Epithelial cell of proximal tubule (primary cell): ENCODE measurements around the gene ARL6IP5. TPM values are rescaled to one million over a fixed set of nuclear protein-coding genes. Genes with fewer than 3 reads are reported as not detected.

Source experiments
- DNase-seq: peaks from one replicate; pipeline ENCODE4 v3.0.0-alpha.2; 2011; ENCODE audit warnings: low read depth
- H3K4me3 ChIP-seq: 2 replicates; pipeline ENCODE4 v1.5.1; 2011; ENCODE audit warnings: low read depth, mild to moderate bottlenecking, low read length
- total RNA-seq: library from RNA; depleted of rRNA; stranded (reverse); fragments of >200 nt; gene quantifications from 2 replicates; pipeline ENCODE4 v1.2.3, GENCODE V29; 2015
- TF ChIP-seq, protein P1 (sequence below): conservative IDR thresholded peaks from 2 replicates; pipeline ENCODE4 v1.5.1; 2012; ENCODE audit warnings: low read depth, mild to moderate bottlenecking, low read length

ARL6IP5 gene
- total RNA-seq, 1 donor from 2014 or later, result 114 TPM

DNA sequence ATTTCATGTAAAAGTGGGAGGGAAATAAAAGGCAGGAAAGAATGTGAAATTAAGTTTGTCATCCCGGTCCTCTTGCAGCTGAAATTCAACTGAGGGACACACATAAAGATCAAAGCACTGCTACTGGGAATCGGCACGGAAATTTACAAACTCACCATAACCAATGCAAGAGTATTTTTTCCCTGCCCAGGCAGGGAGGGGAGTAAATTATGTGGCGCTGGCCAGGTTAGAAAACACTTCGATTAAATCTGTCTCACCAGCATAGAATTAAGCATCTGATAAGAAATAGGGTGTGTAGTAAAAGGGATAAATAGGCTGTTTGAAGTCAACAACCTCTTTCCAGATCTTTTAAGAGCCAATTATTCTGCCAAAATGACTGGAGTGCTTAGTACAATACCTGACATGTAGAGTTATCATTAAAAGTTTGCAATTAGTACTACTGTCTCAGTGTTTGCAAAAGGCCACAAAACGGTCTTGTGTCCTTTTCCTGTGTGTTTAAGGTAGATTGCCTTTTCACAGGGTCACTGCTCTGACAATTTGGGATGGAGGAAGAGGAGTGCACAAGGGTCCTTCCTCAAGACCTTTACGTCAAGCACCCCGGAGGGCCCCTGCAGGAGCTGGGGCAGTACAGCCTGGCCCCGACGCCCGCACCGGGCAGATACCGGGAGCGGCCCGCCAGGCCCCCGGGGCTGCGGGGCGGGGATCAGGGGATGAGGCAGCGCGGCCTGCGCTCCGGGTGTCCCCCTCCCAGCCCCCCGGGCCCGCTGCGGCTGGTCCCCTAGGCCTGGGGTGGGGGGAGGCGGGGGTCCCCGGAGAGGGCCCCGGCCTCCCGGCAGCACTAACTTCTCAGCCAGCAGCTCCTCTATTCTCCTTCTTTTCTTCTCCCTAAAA lies 5.2 kb upstream of the ARL6IP5 start:
- TF ChIP-seq, protein P1, sequence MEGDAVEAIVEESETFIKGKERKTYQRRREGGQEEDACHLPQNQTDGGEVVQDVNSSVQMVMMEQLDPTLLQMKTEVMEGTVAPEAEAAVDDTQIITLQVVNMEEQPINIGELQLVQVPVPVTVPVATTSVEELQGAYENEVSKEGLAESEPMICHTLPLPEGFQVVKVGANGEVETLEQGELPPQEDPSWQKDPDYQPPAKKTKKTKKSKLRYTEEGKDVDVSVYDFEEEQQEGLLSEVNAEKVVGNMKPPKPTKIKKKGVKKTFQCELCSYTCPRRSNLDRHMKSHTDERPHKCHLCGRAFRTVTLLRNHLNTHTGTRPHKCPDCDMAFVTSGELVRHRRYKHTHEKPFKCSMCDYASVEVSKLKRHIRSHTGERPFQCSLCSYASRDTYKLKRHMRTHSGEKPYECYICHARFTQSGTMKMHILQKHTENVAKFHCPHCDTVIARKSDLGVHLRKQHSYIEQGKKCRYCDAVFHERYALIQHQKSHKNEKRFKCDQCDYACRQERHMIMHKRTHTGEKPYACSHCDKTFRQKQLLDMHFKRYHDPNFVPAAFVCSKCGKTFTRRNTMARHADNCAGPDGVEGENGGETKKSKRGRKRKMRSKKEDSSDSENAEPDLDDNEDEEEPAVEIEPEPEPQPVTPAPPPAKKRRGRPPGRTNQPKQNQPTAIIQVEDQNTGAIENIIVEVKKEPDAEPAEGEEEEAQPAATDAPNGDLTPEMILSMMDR, result no peak
- no peak for DNase-seq
- H3K4me3 ChIP-seq, result peak overlapping the region; percentile 86

DNA sequence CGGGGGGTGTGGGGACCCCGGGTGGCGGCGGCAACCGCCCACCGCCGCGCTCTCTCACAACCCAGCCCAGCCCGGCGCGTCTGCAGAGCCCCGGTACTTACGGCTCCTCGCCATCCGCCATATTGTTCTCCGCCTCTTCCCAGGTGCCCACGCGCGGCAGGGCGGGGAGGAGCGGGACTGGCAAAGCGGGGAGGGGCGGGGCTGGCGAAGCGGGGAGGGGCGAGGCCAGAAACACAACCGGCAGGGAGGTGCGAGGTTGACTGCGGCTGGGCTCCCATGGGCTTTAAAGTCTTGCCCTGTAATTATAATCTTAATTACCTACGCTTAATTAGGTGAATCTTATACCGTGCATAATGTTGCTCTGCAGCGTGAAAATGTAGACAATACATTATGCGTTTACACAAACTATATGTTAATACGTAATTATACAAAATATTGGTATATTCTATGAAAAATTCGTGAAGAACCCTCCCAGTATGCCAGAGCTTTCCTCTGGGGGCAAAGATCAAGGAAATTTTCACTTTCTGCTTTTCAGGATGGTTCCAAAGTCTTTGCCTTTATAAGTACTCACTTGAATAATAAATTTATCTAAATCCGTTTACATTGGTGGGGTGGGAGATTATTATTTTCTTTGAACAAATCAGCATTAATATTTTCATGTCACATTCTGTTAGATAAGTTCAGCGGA lies 4.4 kb upstream of the ARL6IP5 start, which contains the start of gene UBA3:
TSS of gene UBA3 (minus strand) at position 133 of the 688 bp plus-strand sequence. CDS start at position 121, 12 bp downstream.
- H3K4me3 ChIP-seq, result peak within 1 kb of the TSS; percentile 86
- TF ChIP-seq, protein P1, result no peak
- no peak for DNase-seq

DNA sequence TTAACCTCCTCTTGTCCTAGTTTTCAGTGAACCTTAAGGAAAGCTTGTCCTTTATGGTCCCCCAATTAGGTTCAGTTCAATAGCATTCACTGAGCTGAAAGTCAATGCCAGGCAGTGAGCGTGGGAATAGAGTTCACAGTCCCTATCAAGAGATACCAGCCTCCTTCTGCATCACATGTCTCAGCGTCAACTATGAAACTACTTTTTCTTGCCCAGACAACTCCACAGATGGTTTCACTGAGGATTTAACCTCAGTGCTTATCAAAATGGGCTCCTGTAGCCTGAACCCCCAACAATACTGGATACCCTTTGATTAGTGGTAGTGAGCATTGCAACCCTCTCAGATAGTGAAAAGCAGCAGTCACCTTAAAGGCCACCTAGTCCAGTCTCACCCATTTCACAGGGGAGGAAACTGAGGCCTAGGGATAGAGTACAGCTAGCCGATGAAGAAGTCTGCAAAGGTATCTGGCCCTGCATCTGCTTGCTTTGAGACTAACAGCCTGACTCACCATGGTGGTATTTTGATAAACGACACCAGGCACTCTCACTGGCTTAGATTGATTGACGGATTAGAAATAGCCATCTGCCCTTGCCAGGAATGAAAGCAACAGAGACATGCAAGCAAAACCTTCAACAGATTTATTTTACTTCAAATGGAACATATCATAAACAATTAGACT lies 3.0 kb upstream of the ARL6IP5 start:
- no peak overlapping the region for H3K4me3 ChIP-seq
- TF ChIP-seq, protein P1, result no peak
- DNase-seq, result no peak

DNA sequence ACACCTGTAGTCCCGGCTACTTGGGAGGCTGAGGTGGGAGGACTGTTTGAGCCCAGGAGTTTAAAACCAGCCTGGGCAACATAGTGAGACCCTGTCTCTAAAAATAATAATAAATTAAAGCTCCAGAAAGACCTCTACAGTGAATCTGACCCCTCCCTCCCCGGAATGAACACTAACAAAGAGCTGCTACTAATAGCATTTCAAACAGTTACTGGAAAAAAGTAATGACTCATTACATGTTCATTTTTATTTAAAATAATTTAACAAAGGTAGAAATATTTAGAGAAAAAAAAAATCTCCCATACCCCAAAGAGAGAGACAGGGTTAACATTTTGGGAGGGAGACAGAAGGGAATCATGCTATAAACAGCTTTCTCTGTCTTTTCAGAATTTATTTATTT lies 2.4 kb upstream of the ARL6IP5 start:
- TF ChIP-seq, protein P1, result no peak
- H3K4me3 ChIP-seq, result no peak overlapping the region
- no peak for DNase-seq

DNA sequence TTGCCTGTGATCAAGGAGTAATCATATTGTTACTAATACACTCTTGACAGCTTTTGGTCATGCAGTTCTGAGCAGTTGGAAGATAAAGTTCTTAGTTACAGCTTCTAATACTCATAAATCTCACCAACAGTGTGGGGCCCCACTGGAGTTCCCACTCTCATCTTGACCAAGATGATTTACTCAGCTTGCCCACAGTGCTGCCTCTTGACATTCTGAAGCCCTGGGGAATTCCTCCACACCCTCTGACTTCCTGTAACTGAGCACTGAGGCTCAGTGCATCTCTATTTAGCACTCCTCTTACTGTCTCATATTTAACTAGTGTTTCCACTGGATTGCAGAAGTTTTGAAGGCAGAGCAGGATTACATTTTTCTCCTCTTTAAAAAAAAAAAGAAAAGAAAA lies 1.9 kb upstream of the ARL6IP5 start:
- no peak overlapping the region for H3K4me3 ChIP-seq
- TF ChIP-seq, protein P1, result no peak
- peak; percentile 54 for DNase-seq

DNA sequence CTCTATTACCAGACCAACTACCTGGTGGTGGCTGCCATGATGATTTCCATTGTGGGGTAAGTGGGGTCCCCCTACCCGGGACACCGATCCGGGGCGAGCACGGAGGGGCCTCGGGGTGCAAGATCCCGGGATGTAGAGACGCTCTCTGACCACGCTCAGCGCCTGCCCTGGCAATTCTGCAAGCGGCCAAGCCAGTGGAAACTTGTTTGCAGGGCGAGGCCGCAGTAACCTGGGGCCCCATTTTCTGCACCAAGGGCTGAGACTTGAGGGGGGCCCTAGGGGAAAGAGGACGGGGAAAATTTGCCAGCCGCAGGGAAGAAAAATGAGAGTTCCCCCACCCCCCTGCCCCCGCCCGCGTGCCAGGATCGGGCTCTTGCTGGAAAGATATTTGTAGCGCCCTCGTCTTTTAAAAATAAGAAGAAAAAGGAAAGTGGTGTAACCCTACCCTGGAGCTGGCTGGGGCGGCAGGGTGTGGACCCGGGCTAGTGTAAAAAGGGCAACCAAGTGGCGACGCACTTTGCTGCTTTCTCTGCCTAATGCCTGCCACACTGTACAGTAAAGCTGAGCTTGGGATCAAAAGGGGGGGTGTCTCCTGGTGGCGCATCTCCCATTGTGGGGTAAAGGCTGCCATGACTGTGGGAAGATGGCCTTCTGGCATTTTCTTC lies 563 bp downstream of the ARL6IP5 start:
- peak overlapping the region; percentile 94 for H3K4me3 ChIP-seq
- TF ChIP-seq, protein P1, result no peak
- DNase-seq, result no peak
